DOHH2 (cell line): ENCODE data around the gene CDH5.

Source experiments
- H3F3A ChIP-seq: fragments of 200-600 bp; sonication (generic), shearing (Covaris generic); 2 replicates; pipeline ENCODE4 v1.6.0; 2016; ENCODE audit warnings: antibody characterized with exemption, mild to moderate bottlenecking; ENCODE audit not compliant: control insufficient read depth, insufficient read depth
- H3K27ac ChIP-seq: fragments of 200-600 bp; sonication (generic); 2 replicates; pipeline ENCODE4 v1.5.1; 2014; ENCODE audit warnings: low read depth, mild to moderate bottlenecking, low read length, moderate library complexity
- H3K27me3 ChIP-seq: fragments of 200-600 bp; sonication (generic); 2 replicates; pipeline ENCODE4 v1.6.1; 2014; ENCODE audit warnings: mild to moderate bottlenecking, low read length, mixed read lengths; ENCODE audit not compliant: control insufficient read depth
- H3K36me3 ChIP-seq: fragments of 200-600 bp; sonication (generic); 2 replicates; pipeline ENCODE4 v1.6.1; 2014; ENCODE audit warnings: mild to moderate bottlenecking, low read length, moderate library complexity, mixed read lengths; ENCODE audit not compliant: control insufficient read depth
- H3K4me1 ChIP-seq: fragments of 200-600 bp; sonication (generic); 2 replicates; pipeline ENCODE4 v1.6.1; 2014; ENCODE audit warnings: mild to moderate bottlenecking, low read length, mixed read lengths; ENCODE audit not compliant: control insufficient read depth
- H3K4me2 ChIP-seq: fragments of 200-600 bp; sonication (generic); 2 replicates; pipeline ENCODE4 v1.6.0; 2014; ENCODE audit warnings: mild to moderate bottlenecking, low read length, moderate library complexity
- H3K4me3 ChIP-seq: fragments of 200-600 bp; sonication (generic); 2 replicates; pipeline ENCODE4 v1.5.1; 2014; ENCODE audit warnings: mild to moderate bottlenecking, low read length, mixed read lengths
- H3K79me2 ChIP-seq: fragments of 200-600 bp; sonication (generic); 2 replicates; pipeline ENCODE4 v1.6.1; 2014; ENCODE audit warnings: mild to moderate bottlenecking, low read length, mixed read lengths; ENCODE audit not compliant: control insufficient read depth
- H3K9me2 ChIP-seq: fragments of 200-600 bp; sonication (generic); replicated peaks from 2 replicates; pipeline ENCODE4 v1.6.1; 2014; ENCODE audit warnings: mild to moderate bottlenecking, low read length, mixed read lengths; ENCODE audit not compliant: control insufficient read depth
- H3K9me3 ChIP-seq: fragments of 200-600 bp; sonication (generic); 2 replicates; pipeline ENCODE4 v1.6.1; 2014; ENCODE audit warnings: antibody characterized with exemption, low read length, mixed read lengths; ENCODE audit not compliant: control insufficient read depth, insufficient read depth
- H4K20me1 ChIP-seq: fragments of 200-600 bp; sonication (generic); 2 replicates; pipeline ENCODE4 v1.6.0; 2014; ENCODE audit warnings: low read depth, mild to moderate bottlenecking, antibody characterized with exemption, low read length, moderate library complexity; ENCODE audit not compliant: control insufficient read depth, insufficient read depth
- CTCF ChIP-seq: fragments of 200-600 bp; sonication (generic); IDR thresholded peaks from one replicate; pipeline ENCODE4 v1.5.1; 2014; ENCODE audit warnings: antibody characterized with exemption, mild to moderate bottlenecking, low read depth, low read length; ENCODE audit not compliant: poor library complexity, severe bottlenecking
- EZH2phosphoT487 ChIP-seq: fragments of 200-600 bp; sonication (generic); IDR thresholded peaks from 2 replicates; pipeline ENCODE4 v1.6.1; 2017; ENCODE audit warnings: borderline replicate concordance, mild to moderate bottlenecking, antibody characterized with exemption, low read length, moderate library complexity, mixed read lengths

The CDH5 gene

GRCh38 chr16:66403531-66404145 lies 37.1 kb downstream of the CDH5 start:
- no peak overlapping the region for H3K4me3 ChIP-seq
- no peaks in the 10 kb centered on the region for H4K20me1 ChIP-seq
- no peaks in the 10 kb centered on the region for H3K36me3 ChIP-seq
- no peaks in the 10 kb centered on the region for H3K9me2 ChIP-seq
- no peaks in the 10 kb centered on the region for H3F3A ChIP-seq
- H3K79me2 ChIP-seq, result no peaks in the 10 kb centered on the region
- H3K27ac ChIP-seq, result no peak overlapping the region
- peaks cover 17% of the 10 kb centered on the region for H3K4me1 ChIP-seq
- H3K4me2 ChIP-seq, result no peak overlapping the region
- no peaks in the 10 kb centered on the region for H3K9me3 ChIP-seq
- peaks cover 6% of the 10 kb centered on the region; the same call in 1 of the 2 replicates for H3K27me3 ChIP-seq
- no peak for TF ChIP-seq EZH2phosphoT487
- no peak for TF ChIP-seq CTCF

- no peak for TF ChIP-seq EZH2phosphoT487
- no peak for TF ChIP-seq CTCF
- Histone ChIP-seq H3K36me3 (no peaks in the 10 kb centered on the region), H3F3A (no peaks in the 10 kb centered on the region), H3K4me2 (no peak overlapping the region), H4K20me1 (no peaks in the 10 kb centered on the region), H3K4me1 (peaks cover 18% of the 10 kb centered on the region), H3K79me2 (no peaks in the 10 kb centered on the region), H3K9me3 (peaks cover 3% of the 10 kb centered on the region; the same call in 1 of the 2 replicates), H3K9me2 (no peaks in the 10 kb centered on the region), H3K4me3 (no peak overlapping the region), H3K27ac (no peak overlapping the region), H3K27me3 (peaks cover 6% of the 10 kb centered on the region; the same call in 1 of the 2 replicates)
Measured at GRCh38 chr16:66405057-66405783, 38.7 kb downstream of the CDH5 start.

GRCh38 chr16:66406534-66407221 lies 40.2 kb downstream of the CDH5 start:
- H3K36me3 ChIP-seq, result no peaks in the 10 kb centered on the region
- no peaks in the 10 kb centered on the region for H3K9me2 ChIP-seq
- no peaks in the 10 kb centered on the region for H3K79me2 ChIP-seq
- H4K20me1 ChIP-seq, result no peaks in the 10 kb centered on the region
- no peaks in the 10 kb centered on the region for H3F3A ChIP-seq
- peaks cover 18% of the 10 kb centered on the region for H3K4me1 ChIP-seq
- peak overlapping the region; percentile 58 for H3K4me3 ChIP-seq
- TF ChIP-seq CTCF (peak; percentile 91), EZH2phosphoT487 (no peak)
- no peak overlapping the region for H3K27ac ChIP-seq
- H3K9me3 ChIP-seq, result peaks cover 3% of the 10 kb centered on the region; the same call in 1 of the 2 replicates
- peaks cover 6% of the 10 kb centered on the region; the same call in 1 of the 2 replicates for H3K27me3 ChIP-seq
- H3K4me2 ChIP-seq, result peak overlapping the region; percentile 69
